ENCODE data around the gene PARD6G.

The PARD6G gene

GRCh38 chr18:80189531-80189865, 57.8 kb downstream of the PARD6G start:
- DNase-seq, result no peak

- no peak for DNase-seq
These were observed 58.4 kb downstream of the PARD6G start for GRCh38 chr18:80188643-80189530.

- no peak for DNase-seq
These were observed 59.2 kb downstream of the PARD6G start for GRCh38 chr18:80187956-80188642.

- DNase-seq, result no peak
These were observed 61.8 kb downstream of the PARD6G start for GRCh38 chr18:80185545-80185944.

GRCh38 chr18:80184243-80184772, 63.0 kb downstream of the PARD6G start:
- no peak for DNase-seq

GRCh38 chr18:80183273-80184050, 63.9 kb downstream of the PARD6G start:
- no peak for DNase-seq

- no peak for DNase-seq
These were observed 64.5 kb downstream of the PARD6G start for GRCh38 chr18:80182855-80183254.

GRCh38 chr18:80181642-80182461, 65.5 kb downstream of the PARD6G start:
- no peak for DNase-seq

GRCh38 chr18:80180778-80181564, 66.3 kb downstream of the PARD6G start:
- DNase-seq, result no peak

GRCh38 chr18:80179857-80180558, 67.3 kb downstream of the PARD6G start:
- no peak for DNase-seq

- no peak for DNase-seq
These were observed 68.1 kb downstream of the PARD6G start for GRCh38 chr18:80178935-80179818.

- no peak for DNase-seq
These were observed 70.2 kb downstream of the PARD6G start for GRCh38 chr18:80177128-80177527.

GRCh38 chr18:80176334-80177073, 70.8 kb downstream of the PARD6G start:
- DNase-seq, result no peak

GRCh38 chr18:80175451-80176204, 71.7 kb downstream of the PARD6G start:
- DNase-seq, result no peak

- no peak for DNase-seq
These were observed 74.3 kb downstream of the PARD6G start for GRCh38 chr18:80173060-80173459.

GRCh38 chr18:80172056-80172455, 75.3 kb downstream of the PARD6G start:
- no peak for DNase-seq

- peak; percentile 47 for DNase-seq
These were observed 76.1 kb downstream of the PARD6G start for GRCh38 chr18:80171054-80171872.

All from hematopoietic multipotent progenitor cell treated with erythropoietin and hydrocortisone succinate and interleukin-3 and kit ligand, for 6 days (in vitro differentiated cells).